SJSA1 (cell line): ENCODE measurements around the gene CARTPT. TPM values are rescaled to one million over a fixed set of nuclear protein-coding genes. Genes with fewer than 3 reads are reported as not detected.

ENCODE experiments used
- DNase-seq, 2 experiments: peaks; one replicate each; pipeline ENCODE4 v3.0.0-alpha.2; 2015 to 2020; ENCODE audit warnings: low spot score in 2 of 2, low read depth in 1 of 2
- H3K27ac ChIP-seq: fragments of 250-450 bp; sonication (Bioruptor Pico); 2 replicates; pipeline ENCODE4 v1.5.1; 2020; ENCODE audit warnings: mild to moderate bottlenecking, moderate library complexity
- H3K27me3 ChIP-seq: fragments of 250-450 bp; sonication (Bioruptor Pico); replicated peaks from 2 replicates; pipeline ENCODE4 v1.5.1; 2020; ENCODE audit warnings: mild to moderate bottlenecking, moderate library complexity
- H3K36me3 ChIP-seq: fragments of 250-450 bp; sonication (Bioruptor Pico); 2 replicates; pipeline ENCODE4 v1.5.1; 2020; ENCODE audit warnings: mild to moderate bottlenecking
- H3K4me1 ChIP-seq: fragments of 250-450 bp; sonication (Bioruptor Pico); replicated peaks from 2 replicates; pipeline ENCODE4 v1.6.1; 2021; ENCODE audit warnings: mild to moderate bottlenecking
- H3K4me3 ChIP-seq: fragments of 250-450 bp; sonication (Bioruptor Pico); 2 replicates; pipeline ENCODE4 v1.5.1; 2020; ENCODE audit warnings: mild to moderate bottlenecking
- H3K9me3 ChIP-seq: fragments of 250-450 bp; sonication (Bioruptor Pico); replicated peaks from 2 replicates; pipeline ENCODE4 v1.5.1; 2020; ENCODE audit warnings: mild to moderate bottlenecking
- total RNA-seq: library from RNA; depleted of rRNA; stranded (reverse); fragments of >200 nt; shearing (Covaris generic); gene quantifications from 2 replicates; pipeline ENCODE4 v1.2.3, GENCODE V29; 2014; rRNA removed

The CARTPT gene
- total RNA-seq, 1 experiment from 2014 or later: not detected

- DNase-seq: no peak
Observed at GRCh38 chr5:71744009-71744790, 25.1 kb downstream of the CARTPT start.

GRCh38 chr5:71747182-71747581 is 28.1 kb downstream of the CARTPT start:
- H3K27me3 ChIP-seq: no peaks in the 10 kb centered on the region
- no peaks in the 10 kb centered on the region for H3K36me3 ChIP-seq
- no peak overlapping the region for H3K27ac ChIP-seq
- no peaks in the 10 kb centered on the region for H3K9me3 ChIP-seq
- H3K4me1 ChIP-seq: no peaks in the 10 kb centered on the region
- no peak overlapping the region for H3K4me3 ChIP-seq
- no peak for DNase-seq

More at GRCh38 chr5:71744009-71744790, 25.1 kb downstream of the CARTPT start:
- Histone ChIP-seq H3K9me3 (no peaks in the 10 kb centered on the region), H3K27ac (no peak overlapping the region), H3K4me3 (no peak overlapping the region), H3K36me3 (no peaks in the 10 kb centered on the region), H3K4me1 (no peaks in the 10 kb centered on the region), H3K27me3 (no peaks in the 10 kb centered on the region)

GRCh38 chr5:71748360-71748759 is 29.3 kb downstream of the CARTPT start:
- Histone ChIP-seq H3K4me3 (no peak overlapping the region), H3K27ac (no peak overlapping the region), H3K9me3 (no peaks in the 10 kb centered on the region), H3K36me3 (no peaks in the 10 kb centered on the region), H3K4me1 (no peaks in the 10 kb centered on the region), H3K27me3 (no peaks in the 10 kb centered on the region)
- DNase-seq: no peak

- Histone ChIP-seq H3K27me3 (no peaks in the 10 kb centered on the region), H3K9me3 (no peaks in the 10 kb centered on the region), H3K4me3 (no peak overlapping the region), H3K4me1 (no peaks in the 10 kb centered on the region), H3K36me3 (no peaks in the 10 kb centered on the region), H3K27ac (no peak overlapping the region)
- DNase-seq: no peak
Observed at GRCh38 chr5:71751422-71751821, 32.3 kb downstream of the CARTPT start.

- Histone ChIP-seq H3K4me3 (no peak overlapping the region), H3K9me3 (no peaks in the 10 kb centered on the region), H3K4me1 (peaks cover 2% of the 10 kb centered on the region; the same call in 1 of the 2 replicates), H3K27ac (no peak overlapping the region), H3K27me3 (no peaks in the 10 kb centered on the region), H3K36me3 (no peaks in the 10 kb centered on the region)
- DNase-seq: no peak
Observed at GRCh38 chr5:71752441-71753190, 33.5 kb downstream of the CARTPT start.

- Histone ChIP-seq H3K4me3 (no peak overlapping the region), H3K4me1 (peaks cover 4% of the 10 kb centered on the region; the same call in 1 of the 2 replicates), H3K9me3 (no peaks in the 10 kb centered on the region), H3K27ac (no peak overlapping the region), H3K27me3 (0 out of 2 replicates have a peak, but pooled peaks cover 4% of the 10 kb centered on the region), H3K36me3 (no peaks in the 10 kb centered on the region)
- DNase-seq: peak; percentile 39 to 64
Observed at GRCh38 chr5:71757590-71758543, 38.8 kb downstream of the CARTPT start.

GRCh38 chr5:71762826-71763225 is 43.8 kb downstream of the CARTPT start:
- no peak for DNase-seq
- no peaks in the 10 kb centered on the region for H3K36me3 ChIP-seq

GRCh38 chr5:71767661-71768060 is 48.6 kb downstream of the CARTPT start:
- no peak overlapping the region for H3K4me3 ChIP-seq
- H3K27ac ChIP-seq: no peak overlapping the region
- H3K36me3 ChIP-seq: no peaks in the 10 kb centered on the region
- no peak for DNase-seq
- H3K9me3 ChIP-seq: no peaks in the 10 kb centered on the region
- no peaks in the 10 kb centered on the region for H3K4me1 ChIP-seq
- no peaks in the 10 kb centered on the region for H3K27me3 ChIP-seq

More at GRCh38 chr5:71762826-71763225, 43.8 kb downstream of the CARTPT start:
- Histone ChIP-seq H3K27me3 (0 out of 2 replicates have a peak, but pooled peaks cover 4% of the 10 kb centered on the region), H3K4me1 (no peaks in the 10 kb centered on the region; the same call in 1 of the 2 replicates), H3K27ac (no peak overlapping the region), H3K9me3 (no peaks in the 10 kb centered on the region), H3K4me3 (no peak overlapping the region)

- no peaks in the 10 kb centered on the region; the same call in 1 of the 2 replicates for H3K27me3 ChIP-seq
- H3K36me3 ChIP-seq: no peaks in the 10 kb centered on the region
- no peak overlapping the region for H3K4me3 ChIP-seq
- no peaks in the 10 kb centered on the region for H3K4me1 ChIP-seq
- no peak overlapping the region for H3K27ac ChIP-seq
- no peak for DNase-seq
- H3K9me3 ChIP-seq: no peaks in the 10 kb centered on the region
Observed at GRCh38 chr5:71769287-71769686, 50.2 kb downstream of the CARTPT start.

- Histone ChIP-seq H3K27me3 (peaks cover 2% of the 10 kb centered on the region; the same call in 1 of the 2 replicates), H3K4me1 (no peaks in the 10 kb centered on the region), H3K4me3 (no peak overlapping the region), H3K36me3 (no peaks in the 10 kb centered on the region), H3K9me3 (no peaks in the 10 kb centered on the region), H3K27ac (no peak overlapping the region)
- no peak for DNase-seq
Observed at GRCh38 chr5:71770381-71770780, 51.3 kb downstream of the CARTPT start.

Other genes with a start within 250 kb of the CARTPT start
- 36.0 and 41.4 TPM in 2 replicates for gene MCCC2, start 131.9 kb upstream of the CARTPT start, total RNA-seq